Osteoblast (primary cell): ENCODE data around the gene JDP2. TPM values are rescaled to one million over a fixed set of nuclear protein-coding genes. Genes with fewer than 3 reads are reported as not detected.

ENCODE experiments used
- DNase-seq: peaks from one replicate; pipeline ENCODE4 v3.0.0; 2011; ENCODE audit warnings: low spot score, mixed read lengths; ENCODE audit not compliant: insufficient read length; ENCODE audit errors: missing footprints
- H2AFZ ChIP-seq: 2 replicates; pipeline ENCODE4 v1.6.0; 2011; ENCODE audit warnings: mild to moderate bottlenecking, low read length
- H3K27ac ChIP-seq: 2 replicates; pipeline ENCODE4 v1.5.1; 2011; ENCODE audit warnings: mild to moderate bottlenecking, low read depth, low read length, moderate library complexity
- H3K27me3 ChIP-seq: 2 replicates; pipeline ENCODE4 v1.6.0; 2012; ENCODE audit warnings: mild to moderate bottlenecking, control low read depth, inconsistent platforms, low read length, moderate library complexity; ENCODE audit not compliant: insufficient read depth
- H3K36me3 ChIP-seq: 2 replicates; pipeline ENCODE4 v1.5.1; 2011; ENCODE audit warnings: mild to moderate bottlenecking, low read length, control low read depth, moderate library complexity; ENCODE audit not compliant: insufficient read depth
- H3K4me1 ChIP-seq: 2 replicates; pipeline ENCODE4 v1.5.1; 2011; ENCODE audit warnings: mild to moderate bottlenecking, low read length, control low read depth, moderate library complexity; ENCODE audit not compliant: insufficient read depth
- H3K4me2 ChIP-seq: 2 replicates; pipeline ENCODE4 v1.6.0; 2011; ENCODE audit warnings: mild to moderate bottlenecking, low read length; ENCODE audit not compliant: insufficient read depth
- H3K4me3 ChIP-seq: fragments of 200-600 bp; sonication (generic); 3 replicates; pipeline ENCODE4 v1.5.1; 2012; ENCODE audit warnings: mild to moderate bottlenecking, low read length, inconsistent platforms; ENCODE audit not compliant: insufficient read depth
- H3K79me2 ChIP-seq: 2 replicates; pipeline ENCODE4 v1.6.0; 2012; ENCODE audit warnings: mild to moderate bottlenecking, low read length, control low read depth, inconsistent platforms; ENCODE audit not compliant: insufficient read depth
- H3K9me3 ChIP-seq: 2 replicates; pipeline ENCODE4 v1.5.1; 2011; ENCODE audit warnings: low read depth, low read length, control low read depth
- H4K20me1 ChIP-seq: 2 replicates; pipeline ENCODE4 v1.6.0; 2012; ENCODE audit warnings: mild to moderate bottlenecking, low read length, control low read depth; ENCODE audit not compliant: insufficient read depth
- CTCF ChIP-seq: IDR thresholded peaks from 2 replicates; pipeline ENCODE4 v1.5.1; 2011; ENCODE audit warnings: mild to moderate bottlenecking, low read depth, low read length, moderate library complexity; ENCODE audit errors: extremely low read depth
- total RNA-seq: library from RNA; depleted of rRNA; stranded (reverse); fragments of >200 nt; gene quantifications from 2 replicates; pipeline ENCODE4 v1.2.3, GENCODE V29; 2012

The JDP2 gene
- total RNA-seq, 1 donor = 77.1 TPM

GRCh38 chr14:75399321-75399720, 28.5 kb upstream of the JDP2 start:
- Histone ChIP-seq H3K27ac (no peak overlapping the region), H3K36me3 (no peaks in the 10 kb centered on the region), H3K9me3 (peaks cover 3% of the 10 kb centered on the region), H3K79me2 (no peaks in the 10 kb centered on the region), H4K20me1 (no peaks in the 10 kb centered on the region), H3K4me2 (no peak overlapping the region), H3K27me3 (peaks cover 22% of the 10 kb centered on the region), H3K4me3 (no peak overlapping the region), H2AFZ (no peak overlapping the region), H3K4me1 (peaks cover 16% of the 10 kb centered on the region)
- no peak for TF ChIP-seq CTCF
- DNase-seq = no peak

- Histone ChIP-seq H3K4me1 (peaks cover 16% of the 10 kb centered on the region), H3K79me2 (no peaks in the 10 kb centered on the region), H3K4me3 (no peak overlapping the region), H3K27me3 (peaks cover 15% of the 10 kb centered on the region), H3K4me2 (peak overlapping the region; percentile 32), H2AFZ (no peak overlapping the region), H4K20me1 (no peaks in the 10 kb centered on the region), H3K9me3 (peaks cover 3% of the 10 kb centered on the region), H3K36me3 (no peaks in the 10 kb centered on the region), H3K27ac (no peak overlapping the region)
- DNase-seq = peak; percentile 78
- TF ChIP-seq CTCF = no peak
Observed at GRCh38 chr14:75399843-75400775, 27.7 kb upstream of the JDP2 start.

GRCh38 chr14:75401361-75401760, 26.5 kb upstream of the JDP2 start:
- Histone ChIP-seq H2AFZ (peak overlapping the region; percentile 81), H4K20me1 (no peaks in the 10 kb centered on the region), H3K27me3 (peaks cover 9% of the 10 kb centered on the region), H3K4me2 (peak overlapping the region; percentile 37), H3K36me3 (no peaks in the 10 kb centered on the region), H3K4me1 (peaks cover 16% of the 10 kb centered on the region), H3K27ac (no peak overlapping the region), H3K4me3 (peak overlapping the region; percentile 16), H3K79me2 (no peaks in the 10 kb centered on the region), H3K9me3 (peaks cover 3% of the 10 kb centered on the region)
- TF ChIP-seq CTCF = no peak
- peak; percentile 86 for DNase-seq

GRCh38 chr14:75402867-75403413, 24.9 kb upstream of the JDP2 start:
- H3K9me3 ChIP-seq = peaks cover 3% of the 10 kb centered on the region
- no peaks in the 10 kb centered on the region for H3K79me2 ChIP-seq
- no peak overlapping the region for H3K4me3 ChIP-seq
- H3K27me3 ChIP-seq = peaks cover 9% of the 10 kb centered on the region
- no peak overlapping the region for H3K4me2 ChIP-seq
- no peaks in the 10 kb centered on the region for H4K20me1 ChIP-seq
- no peak for TF ChIP-seq CTCF
- no peaks in the 10 kb centered on the region for H3K36me3 ChIP-seq
- no peak overlapping the region for H2AFZ ChIP-seq
- H3K27ac ChIP-seq = no peak overlapping the region
- DNase-seq = no peak
- peaks cover 16% of the 10 kb centered on the region for H3K4me1 ChIP-seq
